Activated CD8-positive, alpha-beta memory T cell treated with anti-CD3 and anti-CD28 coated beads, Interleukin-2, amount 50 U/mL, for 24 hours (primary cell): ENCODE data around the gene CSTF2T.
"Not testable (repeated sequence)": the region's sequence is repeated elsewhere in the genome, so short reads cannot be mapped to it uniquely, and the experiment has no call there.

ENCODE experiments used
- DNase-seq: peaks from one replicate; pipeline ENCODE4 v3.0.0-alpha.2; 2020; ENCODE audit errors: extremely low read depth

CSTF2T gene

DNA sequence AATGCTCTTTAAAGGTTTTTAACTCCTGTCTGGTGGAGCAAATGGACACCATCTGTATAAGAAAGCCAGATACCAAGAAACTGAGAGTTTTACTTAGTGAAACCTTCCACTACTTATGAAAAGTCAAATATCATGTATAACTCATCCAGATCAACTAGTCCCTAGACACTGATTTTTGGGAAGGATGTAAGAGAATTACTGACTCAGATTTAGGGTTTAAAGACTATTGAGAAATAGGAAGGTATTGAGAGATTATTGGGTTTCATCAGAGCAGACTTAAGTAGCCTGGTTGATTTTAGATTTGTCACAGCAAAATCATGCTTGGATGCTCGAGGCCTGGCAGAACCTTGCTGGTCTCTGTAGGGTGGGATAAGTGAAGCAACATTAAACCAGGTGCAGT, 3.1 kb downstream of the CSTF2T start:
- no peak for DNase-seq

DNA sequence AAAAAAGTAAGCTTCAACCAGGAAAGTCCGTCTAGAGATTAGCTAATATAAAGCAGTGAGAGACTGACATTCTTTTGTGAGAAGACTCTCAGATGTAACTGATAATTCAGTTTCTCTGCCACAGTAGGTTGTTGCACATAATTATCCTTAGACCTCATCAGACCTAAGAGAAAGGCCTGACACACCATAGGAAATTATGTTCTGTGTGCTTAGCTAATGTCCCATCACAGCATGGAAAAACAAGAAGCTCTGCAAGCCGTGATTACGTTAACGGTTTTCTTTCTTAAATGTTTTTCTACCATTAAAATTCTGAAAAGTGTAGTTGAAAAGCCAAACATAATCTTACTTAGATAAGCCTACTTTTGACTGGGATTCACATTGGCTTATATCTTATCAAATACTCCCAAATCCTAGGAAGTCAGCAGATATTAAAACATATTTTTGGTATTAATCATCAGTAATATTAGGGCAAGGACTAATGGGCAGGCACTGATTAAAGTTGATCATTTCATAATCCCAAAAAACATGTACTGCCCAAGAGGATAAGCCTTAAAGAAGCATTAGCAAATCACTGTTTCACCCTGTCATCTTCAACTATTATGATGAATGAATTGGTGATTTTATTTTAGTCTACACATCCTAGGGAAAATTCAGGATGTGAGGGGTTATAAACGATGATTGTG, 5.2 kb downstream of the CSTF2T start:
- DNase-seq = no peak

DNA sequence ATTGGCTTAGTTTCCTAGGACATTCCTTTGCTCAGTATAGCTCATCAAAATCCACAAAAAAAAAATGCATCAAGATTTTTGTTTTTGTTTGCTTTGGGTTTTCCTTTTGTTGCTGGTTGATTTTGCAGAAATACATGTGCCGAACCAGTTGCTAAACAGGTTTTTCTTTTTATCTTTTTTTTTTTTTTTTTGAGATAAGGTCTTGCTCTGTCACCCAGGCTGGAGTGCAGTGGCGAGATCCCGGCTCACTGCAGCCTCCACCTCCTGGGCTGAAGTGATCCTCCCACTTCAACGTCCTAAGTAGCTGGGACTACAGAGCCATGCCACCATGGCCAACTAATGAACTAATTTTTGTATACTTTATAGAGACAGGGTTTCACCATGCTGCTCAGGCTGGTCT, 8.3 kb downstream of the CSTF2T start:
- DNase-seq = no peak

- no peak for DNase-seq
Observed at GRCh38 chr10:51689536-51689935, 9.9 kb downstream of the CSTF2T start.

GRCh38 chr10:51688826-51689225, 10.6 kb downstream of the CSTF2T start:
- not testable (repeated sequence) for DNase-seq

DNA sequence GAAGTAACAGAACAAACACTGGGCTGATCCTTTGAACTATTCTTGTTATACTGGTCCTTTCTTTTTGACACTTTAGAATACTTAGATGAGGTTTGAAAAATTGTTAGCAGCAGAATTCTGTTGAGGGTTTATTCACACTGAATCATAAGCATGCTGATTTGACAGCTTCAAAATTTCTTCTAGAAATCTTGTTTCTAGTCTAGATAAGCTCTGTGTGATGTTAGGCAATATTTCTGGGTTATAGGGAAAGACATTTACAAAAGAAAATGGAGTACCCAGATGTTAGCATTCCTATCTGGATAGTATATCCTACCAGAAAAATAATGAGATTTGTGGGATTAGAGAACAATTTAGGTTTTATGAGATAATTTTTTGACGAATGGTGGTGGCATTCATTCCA, 12.1 kb downstream of the CSTF2T start:
- no peak for DNase-seq

DNA sequence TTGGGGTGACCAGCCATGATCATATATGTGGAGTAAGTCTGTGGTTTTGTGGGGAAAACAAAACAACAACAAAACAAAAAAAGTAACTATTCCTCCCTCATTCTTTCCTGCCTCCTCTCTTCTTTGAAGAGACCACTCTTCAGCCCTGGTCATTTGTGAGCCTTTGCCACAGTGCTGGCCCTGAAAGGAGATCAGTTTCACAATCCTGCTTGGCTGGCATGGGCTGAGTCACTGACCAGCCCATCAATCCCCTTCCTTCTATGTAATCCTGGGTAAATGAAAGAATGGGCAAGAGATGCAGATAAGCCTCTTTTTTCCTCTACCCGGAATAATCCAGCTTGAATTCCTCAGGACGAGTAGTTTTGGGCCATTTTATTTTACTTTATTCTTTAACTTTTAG, 13.6 kb downstream of the CSTF2T start:
- DNase-seq = no peak

GRCh38 chr10:51683031-51683691, 16.2 kb downstream of the CSTF2T start:
- DNase-seq = no peak

DNA sequence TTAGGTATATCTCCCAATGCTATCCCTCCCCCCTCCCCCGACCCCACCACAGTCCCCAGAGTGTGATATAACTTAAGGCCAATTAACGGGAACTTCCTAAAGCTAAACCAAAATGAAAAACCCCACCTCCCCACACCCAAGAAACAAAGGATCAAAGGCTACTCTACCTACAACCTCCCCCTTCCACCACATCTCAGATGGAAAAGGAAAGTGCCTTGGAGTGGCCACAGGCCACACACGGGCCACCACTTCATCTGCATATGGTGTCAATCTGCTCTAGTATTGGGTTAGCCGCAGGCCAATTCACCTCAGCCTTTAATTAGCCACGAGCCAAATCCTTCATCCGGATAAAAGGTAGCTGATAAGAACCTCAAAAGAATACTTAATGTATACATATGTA, 19.6 kb downstream of the CSTF2T start:
- DNase-seq = no peak

GRCh38 chr10:51675088-51675487, 24.3 kb downstream of the CSTF2T start:
- no peak for DNase-seq

DNA sequence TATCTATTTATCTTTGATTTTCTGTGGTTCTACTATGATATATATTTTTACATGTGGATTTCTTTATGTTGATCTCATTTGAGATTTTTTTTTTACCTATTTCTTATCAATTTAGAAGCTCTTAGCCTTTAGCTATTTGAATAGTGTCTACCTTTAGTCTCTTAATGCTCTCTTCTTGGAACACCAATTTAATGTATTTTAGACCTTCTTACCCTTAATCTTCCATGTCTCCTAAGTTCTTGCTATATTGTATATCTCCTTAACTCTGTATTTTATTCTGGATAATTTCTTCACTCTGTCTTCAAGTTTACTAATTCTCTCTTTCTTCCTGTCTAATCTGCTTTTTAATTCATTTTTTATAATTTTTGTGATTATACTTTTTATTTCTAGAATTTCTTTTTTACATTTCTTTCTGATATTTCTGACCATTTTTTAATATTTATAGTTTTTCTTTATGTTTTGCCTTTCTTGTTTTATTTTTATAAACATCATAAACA, 27.3 kb downstream of the CSTF2T start:
- no peak for DNase-seq

- no peak for DNase-seq
Observed at GRCh38 chr10:51669041-51669440, 30.4 kb downstream of the CSTF2T start.

GRCh38 chr10:51668336-51668689, 31.1 kb downstream of the CSTF2T start:
- DNase-seq = no peak

GRCh38 chr10:51667678-51668335, 31.6 kb downstream of the CSTF2T start:
- DNase-seq = no peak

GRCh38 chr10:51666456-51666855, 32.9 kb downstream of the CSTF2T start:
- no peak for DNase-seq

DNA sequence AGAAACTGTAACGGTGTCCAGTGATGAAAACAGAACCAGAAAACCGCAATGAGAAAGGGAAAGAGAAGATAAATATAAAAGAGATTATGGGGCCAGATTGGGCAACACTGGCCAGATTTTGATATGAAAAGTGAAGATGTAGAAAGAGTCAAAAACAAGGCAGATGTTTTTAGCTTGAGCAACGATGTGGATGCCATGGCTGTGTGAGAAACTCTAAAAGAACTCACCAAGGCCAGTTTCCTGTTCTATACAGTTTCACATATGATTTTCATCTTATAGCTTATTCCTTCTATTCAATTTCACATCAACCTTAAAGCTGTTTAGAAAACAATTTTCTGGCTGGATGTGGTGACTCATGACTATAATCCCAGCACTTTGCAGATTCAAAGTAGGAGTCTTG, 36.3 kb downstream of the CSTF2T start:
- no peak for DNase-seq

- DNase-seq = no peak
Observed at GRCh38 chr10:51659344-51659743, 40.1 kb downstream of the CSTF2T start.

- no peak for DNase-seq
Observed at GRCh38 chr10:51658000-51658399, 41.4 kb downstream of the CSTF2T start.

GRCh38 chr10:51656503-51656902, 42.9 kb downstream of the CSTF2T start:
- DNase-seq = no peak

DNA sequence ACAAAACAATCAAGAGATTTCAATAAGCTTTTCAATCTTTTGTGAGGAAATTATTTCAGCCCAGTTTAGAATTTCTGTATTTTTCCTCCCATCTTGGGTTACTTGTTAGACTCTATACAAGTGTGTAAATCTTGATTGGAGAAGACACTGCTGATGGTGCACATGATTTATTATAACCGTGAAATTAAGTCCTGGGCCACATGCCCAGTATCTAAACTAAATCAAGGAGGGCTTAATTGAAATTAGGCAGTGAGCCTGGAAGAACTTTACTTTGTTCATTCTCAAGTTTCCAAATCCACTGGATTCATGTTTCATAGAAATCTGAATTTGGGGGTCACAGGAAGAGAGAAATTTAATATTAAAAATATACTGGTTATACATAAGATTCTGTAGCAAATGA, 44.5 kb downstream of the CSTF2T start:
- DNase-seq = no peak

GRCh38 chr10:51653025-51653424, 46.4 kb downstream of the CSTF2T start:
- no peak for DNase-seq

GRCh38 chr10:51651063-51651462, 48.3 kb downstream of the CSTF2T start:
- no peak for DNase-seq

DNA sequence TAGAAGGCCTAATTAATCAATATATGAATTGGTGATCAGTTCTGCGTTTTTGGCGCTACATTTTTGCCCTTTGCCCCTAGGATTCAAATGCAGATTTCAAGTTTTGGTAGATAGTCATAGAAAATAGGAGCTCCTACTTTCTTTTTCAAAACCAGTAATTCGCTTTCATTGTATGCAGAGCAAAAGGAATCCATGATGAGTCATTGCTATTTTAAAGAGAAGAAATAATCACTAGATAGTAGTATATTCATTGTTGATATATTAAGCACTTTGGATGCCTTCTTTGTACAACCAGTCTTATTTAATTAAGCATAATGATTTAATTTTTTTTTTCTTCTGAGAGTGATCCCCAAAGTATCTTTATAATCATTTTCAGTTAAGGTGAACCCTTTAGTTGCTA, 50.3 kb downstream of the CSTF2T start:
- DNase-seq = no peak
